PC-3 (cell line): ENCODE measurements around the gene SESN1.

Experiments
- CTCF ChIP-seq: fragments of 300-600 bp; sonication (generic); conservative IDR thresholded peaks from 2 replicates; pipeline ENCODE4 v1.5.1; 2017; ENCODE audit warnings: antibody characterized with exemption, low read depth, mild to moderate bottlenecking, low read length
- EZH2 ChIP-seq: fragments of 300-600 bp; sonication (generic); IDR thresholded peaks from one replicate; pipeline ENCODE4 v1.6.1; 2017; ENCODE audit warnings: antibody characterized with exemption, mild to moderate bottlenecking, low read length; ENCODE audit not compliant: unreplicated experiment
- EZH2phosphoT487 ChIP-seq: fragments of 300-600 bp; sonication (generic); IDR thresholded peaks from 2 replicates; pipeline ENCODE4 v1.6.1; 2018; ENCODE audit warnings: mild to moderate bottlenecking, antibody characterized with exemption, low read length, borderline replicate concordance

GRCh38 chr6:109023356-109023925 lies 71.2 kb downstream of the SESN1 start:
- TF ChIP-seq CTCF, result no peak
- TF ChIP-seq EZH2, result no peak
- no peak for TF ChIP-seq EZH2phosphoT487
